ENCODE data around the gene CCSER1.
"Not testable (repeated sequence)": the region's sequence is repeated elsewhere in the genome, so short reads cannot be mapped to it uniquely, and the experiment has no call there.

Gene CCSER1

GRCh38 chr4:91454111-91454510 is 1326.9 kb downstream of the CCSER1 start:
- FAIRE-seq = no peak

- not testable (repeated sequence) for FAIRE-seq
Measured at GRCh38 chr4:91462566-91462965, 1335.4 kb downstream of the CCSER1 start.

- no peak for FAIRE-seq
Measured at GRCh38 chr4:91470671-91471070, 1343.5 kb downstream of the CCSER1 start.

GRCh38 chr4:91471280-91471679 is 1344.1 kb downstream of the CCSER1 start:
- FAIRE-seq = no peak

GRCh38 chr4:91472046-91472445 is 1344.9 kb downstream of the CCSER1 start:
- no peak for FAIRE-seq

- no peak for FAIRE-seq
Measured at GRCh38 chr4:91485415-91485814, 1358.2 kb downstream of the CCSER1 start.

GRCh38 chr4:91488946-91489345 is 1361.8 kb downstream of the CCSER1 start:
- no peak for FAIRE-seq

- FAIRE-seq = no peak
Measured at GRCh38 chr4:91497892-91498291, 1370.7 kb downstream of the CCSER1 start.

GRCh38 chr4:91502365-91502764 is 1375.2 kb downstream of the CCSER1 start:
- no peak for FAIRE-seq

- FAIRE-seq = no peak
Measured at GRCh38 chr4:91513326-91513725, 1386.1 kb downstream of the CCSER1 start.

GRCh38 chr4:91519155-91519554 is 1392.0 kb downstream of the CCSER1 start:
- FAIRE-seq = no peak

GRCh38 chr4:91525621-91526020 is 1398.4 kb downstream of the CCSER1 start:
- no peak for FAIRE-seq

GRCh38 chr4:91527056-91527455 is 1399.9 kb downstream of the CCSER1 start:
- FAIRE-seq = no peak

- no peak for FAIRE-seq
Measured at GRCh38 chr4:91567594-91567993, 1440.4 kb downstream of the CCSER1 start.

GRCh38 chr4:91577864-91578263 is 1450.7 kb downstream of the CCSER1 start:
- FAIRE-seq = no peak

- FAIRE-seq = no peak
Measured at GRCh38 chr4:91590260-91590659, 1463.1 kb downstream of the CCSER1 start.

GRCh38 chr4:91592125-91592524 is 1464.9 kb downstream of the CCSER1 start:
- no peak for FAIRE-seq

- FAIRE-seq = no peak
Measured at GRCh38 chr4:91596718-91597117, 1469.5 kb downstream of the CCSER1 start.

GRCh38 chr4:91598696-91599095 is 1471.5 kb downstream of the CCSER1 start:
- FAIRE-seq = no peak

GRCh38 chr4:91600301-91600700 is 1473.1 kb downstream of the CCSER1 start:
- FAIRE-seq = no peak

GRCh38 chr4:91601401-91601800 is 1474.2 kb downstream of the CCSER1 start:
- no peak for FAIRE-seq

- no peak for FAIRE-seq
Measured at GRCh38 chr4:91611782-91612181, 1484.6 kb downstream of the CCSER1 start.

GRCh38 chr4:91620952-91621351 is 1493.8 kb downstream of the CCSER1 start:
- no peak for FAIRE-seq

GRCh38 chr4:91621446-91621845 is 1494.3 kb downstream of the CCSER1 start:
- FAIRE-seq = no peak

GRCh38 chr4:91622925-91623602 is 1495.9 kb downstream of the CCSER1 start:
- no peak for FAIRE-seq
